ENCODE measurements around the gene NTM. TPM values are rescaled to one million over a fixed set of nuclear protein-coding genes. Genes with fewer than 3 reads are reported as not detected.

The NTM gene
- total RNA-seq, 2 donors from 2014 or later = 1.7 to 3.6 TPM

DNA sequence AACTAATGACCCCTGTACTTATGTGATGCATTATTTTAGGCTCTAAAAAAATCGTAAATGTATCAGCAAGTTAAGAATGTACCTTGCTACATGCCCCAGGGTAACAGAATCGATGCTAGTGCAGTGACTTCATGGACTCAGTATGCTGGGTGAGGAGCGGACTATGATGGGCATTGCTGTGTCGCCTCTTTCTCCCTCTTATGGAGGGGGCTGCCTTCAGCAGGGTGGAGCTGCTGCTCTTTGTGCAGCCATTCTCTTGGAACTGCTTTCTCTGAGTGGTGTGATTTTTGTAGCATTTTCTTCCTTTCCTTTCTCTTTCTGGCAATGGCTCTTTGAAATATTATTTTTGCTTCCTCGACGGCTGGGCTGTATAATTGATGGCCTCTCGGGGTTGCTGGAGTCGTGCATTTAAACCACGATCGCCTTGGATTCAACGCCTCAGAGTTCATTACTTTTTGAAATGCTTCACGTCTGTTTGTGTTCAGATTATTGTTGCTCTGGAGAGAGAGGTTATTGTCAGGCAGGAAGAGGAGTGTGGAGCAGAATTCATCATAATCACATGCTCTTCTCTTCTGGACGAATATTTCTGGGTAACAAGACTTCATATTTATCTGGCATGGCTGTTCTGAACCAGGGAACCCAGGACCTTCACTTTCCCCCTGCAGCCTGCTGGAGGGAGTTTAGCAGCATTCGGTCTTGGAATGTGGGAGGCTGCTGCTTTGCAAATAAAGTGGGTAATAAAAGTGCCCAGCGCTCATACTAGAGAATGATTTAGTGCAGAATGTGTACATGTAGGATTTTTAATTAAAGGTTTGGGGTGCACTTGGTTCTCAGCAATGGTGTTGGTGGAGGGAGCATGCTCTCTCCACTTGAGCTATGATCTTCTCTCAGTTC, 804.2 kb downstream of the NTM start:
- no peak overlapping the region for H3K27ac ChIP-seq (ENCODE audit: low read depth, low read length)
- no peaks in the 10 kb centered on the region for H3K36me3 Mint-ChIP-seq (ENCODE audit: low read depth)
- no peak for TF ChIP-seq CTCF (conservative IDR thresholded peaks at IDR 0.05)
- no peaks in the 10 kb centered on the region for H3K36me3 ChIP-seq (ENCODE audit: control insufficient read depth, insufficient read depth, low read length)
- 89 to 93% methylated on average over 8 to 15 of the region's 15 CpGs for WGBS, 2 experiments (ENCODE audit: insufficient coverage in 1 of 2, insufficient read length in 1 of 2)
- H3K4me1 ChIP-seq (ENCODE audit: control insufficient read depth, insufficient read depth, low read length) = no peaks in the 10 kb centered on the region
- DNase-seq = no peak
- H3K4me1 Mint-ChIP-seq = no peaks in the 10 kb centered on the region
- H3K4me3 Mint-ChIP-seq = no peak overlapping the region
- H3K4me3 ChIP-seq (ENCODE audit: low read length) = no peak overlapping the region
- H3K27me3 ChIP-seq (ENCODE audit: control insufficient read depth, insufficient read depth, low read length, poor library complexity, severe bottlenecking) = no peaks in the 10 kb centered on the region
- H3K9me3 Mint-ChIP-seq = no peaks in the 10 kb centered on the region
- H3K27me3 Mint-ChIP-seq (ENCODE audit: insufficient read depth) = peaks cover 3% of the 10 kb centered on the region
- no peak overlapping the region for H3K9ac ChIP-seq (ENCODE audit: extremely low read depth, low read length, poor library complexity, severe bottlenecking)
- H3K27ac Mint-ChIP-seq = no peak overlapping the region
- no peaks in the 10 kb centered on the region for H3K9me3 ChIP-seq (ENCODE audit: control insufficient read depth, low read length)

DNA sequence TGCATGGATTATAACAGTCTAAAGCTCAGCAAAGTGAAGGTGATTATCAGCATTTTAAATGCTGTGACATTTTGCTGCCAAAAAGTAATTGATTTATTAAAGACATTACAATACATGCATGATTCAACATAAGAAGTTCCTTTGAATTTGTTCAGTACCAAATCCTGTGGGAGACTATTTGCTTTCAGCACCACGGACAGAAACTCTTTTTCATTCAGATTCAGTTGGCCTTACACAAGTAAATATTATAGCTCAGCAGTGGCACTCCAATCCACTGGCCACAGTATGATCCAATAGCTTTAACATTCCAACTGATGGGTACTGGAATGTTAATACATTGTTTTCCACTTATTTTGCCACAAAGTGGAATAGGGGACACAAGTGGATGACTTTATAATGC, 806.7 kb downstream of the NTM start:
- Mint-ChIP-seq H3K9me3 (no peaks in the 10 kb centered on the region), H3K4me3 (no peak overlapping the region), H3K4me1 (no peaks in the 10 kb centered on the region), H3K27ac (no peak overlapping the region), H3K36me3 (ENCODE audit: low read depth) (no peaks in the 10 kb centered on the region), H3K27me3 (ENCODE audit: insufficient read depth) (peaks cover 3% of the 10 kb centered on the region)
- Histone ChIP-seq H3K27me3 (ENCODE audit: control insufficient read depth, insufficient read depth, low read length, poor library complexity, severe bottlenecking) (no peaks in the 10 kb centered on the region), H3K36me3 (ENCODE audit: control insufficient read depth, insufficient read depth, low read length) (no peaks in the 10 kb centered on the region), H3K4me3 (ENCODE audit: low read length) (no peak overlapping the region), H3K9ac (ENCODE audit: extremely low read depth, low read length, poor library complexity, severe bottlenecking) (no peak overlapping the region), H3K27ac (ENCODE audit: low read depth, low read length) (no peak overlapping the region), H3K4me1 (ENCODE audit: control insufficient read depth, insufficient read depth, low read length) (no peaks in the 10 kb centered on the region), H3K9me3 (ENCODE audit: control insufficient read depth, low read length) (no peaks in the 10 kb centered on the region)
- DNase-seq = no peak
- WGBS, 2 experiments (ENCODE audit: insufficient coverage in 1 of 2, insufficient read length in 1 of 2) = 0% methylated on average over 1 of the region's 1 CpG; no CpG with 5 or more reads in 1 of the 2 experiments
- TF ChIP-seq CTCF (conservative IDR thresholded peaks at IDR 0.05) = no peak

GRCh38 chr11:132184079-132184478, 813.7 kb downstream of the NTM start:
- H3K27me3 ChIP-seq (ENCODE audit: control insufficient read depth, insufficient read depth, low read length, poor library complexity, severe bottlenecking) = peaks cover 7% of the 10 kb centered on the region
- no peak overlapping the region for H3K4me3 Mint-ChIP-seq
- H3K9ac ChIP-seq (ENCODE audit: extremely low read depth, low read length, poor library complexity, severe bottlenecking) = no peak overlapping the region
- peaks cover 3% of the 10 kb centered on the region for H3K27me3 Mint-ChIP-seq (ENCODE audit: insufficient read depth)
- H3K4me1 ChIP-seq (ENCODE audit: control insufficient read depth, insufficient read depth, low read length) = no peaks in the 10 kb centered on the region
- no peaks in the 10 kb centered on the region for H3K9me3 Mint-ChIP-seq
- peak; percentile 29 for TF ChIP-seq CTCF (conservative IDR thresholded peaks at IDR 0.05)
- H3K4me1 Mint-ChIP-seq = no peaks in the 10 kb centered on the region
- WGBS, 2 experiments (ENCODE audit: insufficient coverage in 1 of 2, insufficient read length in 1 of 2) = 89 to 92% methylated on average over 3 to 4 of the region's 4 CpGs
- H3K4me3 ChIP-seq (ENCODE audit: low read length) = no peak overlapping the region
- H3K27ac ChIP-seq (ENCODE audit: low read depth, low read length) = no peak overlapping the region
- H3K36me3 ChIP-seq (ENCODE audit: control insufficient read depth, insufficient read depth, low read length) = no peaks in the 10 kb centered on the region
- H3K9me3 ChIP-seq (ENCODE audit: control insufficient read depth, low read length) = no peaks in the 10 kb centered on the region
- DNase-seq = no peak
- H3K27ac Mint-ChIP-seq = no peak overlapping the region
- H3K36me3 Mint-ChIP-seq (ENCODE audit: low read depth) = no peaks in the 10 kb centered on the region
